ENCODE data around the gene HOMER3.

The HOMER3 gene

GRCh38 chr19:18982669-18983068 lies 41.7 kb upstream of the HOMER3 start:
- no peak overlapping the region for H3K4me3 ChIP-seq (ENCODE audit: low read depth, low read length)
- no peak for TF ChIP-seq CTCF (IDR thresholded peaks at IDR 0.05; ENCODE audit: low read depth, low read length, missing control alignments)
- in situ Hi-C loops (cut with HindIII; ENCODE audit: low sequenced_read_pairs): no loop called here
- no peak for DNase-seq (ENCODE audit: low read depth)

GRCh38 chr19:18980432-18981020 lies 39.5 kb upstream of the HOMER3 start:
- no peak for DNase-seq (ENCODE audit: low read depth)
- in situ Hi-C loops (cut with HindIII; ENCODE audit: low sequenced_read_pairs): no loop called here
- H3K4me3 ChIP-seq (ENCODE audit: low read depth, low read length): no peak overlapping the region
- TF ChIP-seq CTCF (IDR thresholded peaks at IDR 0.05; ENCODE audit: low read depth, low read length, missing control alignments): no peak

- no peak for DNase-seq (ENCODE audit: low read depth)
- in situ Hi-C loops (cut with HindIII; ENCODE audit: low sequenced_read_pairs): no loop called here
- TF ChIP-seq CTCF (IDR thresholded peaks at IDR 0.05; ENCODE audit: low read depth, low read length, missing control alignments): no peak
- no peak overlapping the region for H3K4me3 ChIP-seq (ENCODE audit: low read depth, low read length)
Observed at GRCh38 chr19:18978616-18979015, 37.6 kb upstream of the HOMER3 start.

- H3K4me3 ChIP-seq (ENCODE audit: low read depth, low read length): no peak overlapping the region
- in situ Hi-C loops (cut with HindIII; ENCODE audit: low sequenced_read_pairs): no loop called here
- TF ChIP-seq CTCF (IDR thresholded peaks at IDR 0.05; ENCODE audit: low read depth, low read length, missing control alignments): no peak
- DNase-seq (ENCODE audit: low read depth): no peak
Observed at GRCh38 chr19:18975869-18976268, 34.9 kb upstream of the HOMER3 start.

GRCh38 chr19:18975011-18975410 lies 34.0 kb upstream of the HOMER3 start:
- no peak overlapping the region for H3K4me3 ChIP-seq (ENCODE audit: low read depth, low read length)
- in situ Hi-C loops (cut with HindIII; ENCODE audit: low sequenced_read_pairs): no loop called here
- TF ChIP-seq CTCF (IDR thresholded peaks at IDR 0.05; ENCODE audit: low read depth, low read length, missing control alignments): no peak
- no peak for DNase-seq (ENCODE audit: low read depth)

GRCh38 chr19:18972851-18973250 lies 31.8 kb upstream of the HOMER3 start:
- DNase-seq (ENCODE audit: low read depth): no peak
- in situ Hi-C loops (cut with HindIII; ENCODE audit: low sequenced_read_pairs): no loop called here
- H3K4me3 ChIP-seq (ENCODE audit: low read depth, low read length): no peak overlapping the region
- no peak for TF ChIP-seq CTCF (IDR thresholded peaks at IDR 0.05; ENCODE audit: low read depth, low read length, missing control alignments)

All from astrocyte of the cerebellum (primary cell).